Spleen (tissue), 11 donors: Measurements from ENCODE around the gene GCNT3. TPM values are rescaled to one million over a fixed set of nuclear protein-coding genes. Genes with fewer than 3 reads are reported as not detected.

ENCODE experiments used
- DNase-seq: peaks from one replicate; pipeline ENCODE4 v3.0.0-alpha.2; 2020
- H3K27ac ChIP-seq, 8 donors: fragments of 200-600 bp; sonication (generic) in 7 of 8; 1 replicate in 4 of 8; 2 replicates in 4 of 8; pipeline versions ENCODE4 v1.5.0 to v1.8.0; 2016 to 2021; ENCODE audit warnings: inconsistent platforms in 4 of 8, mild to moderate bottlenecking in 4 of 8, moderate library complexity in 1 of 8
- H3K27me3 ChIP-seq, 7 donors: fragments of 200-600 bp; sonication (generic) in 6 of 7; replicated peaks in 1 of 7; 1 replicate in 4 of 7; 2 replicates in 3 of 7; pipeline versions ENCODE4 v1.5.0 to v1.8.0; 2016 to 2021; ENCODE audit warnings: inconsistent platforms in 3 of 7, mild to moderate bottlenecking in 1 of 7
- H3K36me3 ChIP-seq, 6 donors: fragments of 200-600 bp; sonication (generic) in 5 of 6; 1 replicate in 4 of 6; 2 replicates in 2 of 6; pipeline versions ENCODE4 v1.5.0 to v1.8.0; 2016 to 2021; ENCODE audit warnings: inconsistent platforms in 2 of 6
- H3K4me1 ChIP-seq, 6 donors: fragments of 200-600 bp; sonication (generic) in 5 of 6; 1 replicate in 3 of 6; 2 replicates in 3 of 6; pipeline versions ENCODE4 v1.5.0 to v1.8.0; 2016 to 2021; ENCODE audit warnings: inconsistent platforms in 3 of 6
- H3K4me3 ChIP-seq, 8 donors: fragments of 200-600 bp; sonication (generic) in 7 of 8; 1 replicate in 4 of 8; 2 replicates in 4 of 8; pipeline versions ENCODE4 v1.5.0 to v1.8.0; 2016 to 2021; ENCODE audit warnings: inconsistent platforms in 4 of 8, mild to moderate bottlenecking in 4 of 8, moderate library complexity in 2 of 8
- H3K9me3 ChIP-seq, 8 donors: fragments of 200-600 bp; sonication (generic) in 7 of 8; 1 replicate in 4 of 8; 2 replicates in 4 of 8; pipeline versions ENCODE4 v1.5.0 to v1.8.0; 2016 to 2021; ENCODE audit warnings: inconsistent platforms in 4 of 8
- POLR2A ChIP-seq, 3 donors: fragments of 450-650 bp; IDR thresholded peaks; one replicate each; pipeline ENCODE4 v1.5.1; 2017; ENCODE audit warnings: antibody characterized with exemption in 3 of 3, mild to moderate bottlenecking in 1 of 3
- POLR2AphosphoS5 ChIP-seq, 3 donors: sonication (generic); formaldehyde crosslinking; IDR thresholded peaks; one replicate each; pipeline ENCODE4 v1.5.1; 2017; ENCODE audit warnings: antibody characterized with exemption in 3 of 3
- WGBS, 5 donors: extraction: QIAGEN DNeasy Blood & Tissue Kit in 3 of 5; methylation state at CpG; one replicate each; pipeline versions ENCODE4 v1.1.5 to v1.1.7; 2013 to 2018; 5-methylcytosine and 5-hydroxymethylcytosine counted together
- intact Hi-C: fragments of 100-400 bp; cut with DNase I; formaldehyde crosslinking; loops from one replicate; pipeline ENCODE4 v1.15.0; 2023; ENCODE audit warnings: low total_unique reads
- polyA plus RNA-seq, 3 donors: library from polyadenylated mRNA; stranded (reverse); fragments of 200-250 nt; gene quantifications; one replicate each; pipeline ENCODE4 v1.2.1, GENCODE V29; 2013
- total RNA-seq, 7 donors: library from RNA; depleted of rRNA in 3 of 7; stranded (reverse); fragments of >200 nt in 3 of 7; fragmentation: NEBNext Ultra II Directional in 4 of 7; extraction: Animal tissue kit (Norgen Biotek cat#: 25700) in 4 of 7; gene quantifications; one replicate each; pipeline versions ENCODE4 v1.1.0 to v1.2.1, GENCODE V29; 2016 to 2021
- TF ChIP-seq, protein P1 (sequence below), 11 experiments: fragments of 200-600 bp in 7 of 11; fragments of 450-650 bp in 4 of 11; sonication (generic) in 4 of 11; IDR thresholded peaks in 8 of 11; conservative IDR thresholded peaks in 3 of 11; 1 replicate in 7 of 11; 2 replicates in 4 of 11; pipeline versions ENCODE4 v1.4.0 to v1.8.0; 2016 to 2021; ENCODE audit warnings: antibody characterized with exemption in 11 of 11, inconsistent platforms in 4 of 11, mild to moderate bottlenecking in 1 of 11
- donor health status: healthy with polysubstance abuse.
- donor health status: DM: no; HTN: no; CAD: no; lungs with moderate emphysema.
- donor health status: DM: no; HTN: no; CAD: no.
- donor health status: Bipolar disorder and iron deficiency.
- donor health status: healthy.
- donor health status: DM: no; HTN: no; CAD: no.
- donor health status: DM: yes; HTN: yes; CAD: no.

Gene GCNT3
- total and polyA plus RNA-seq, 10 donors, result 0.15 to 1.4 (median 0.25) TPM; not detected in 4

DNA sequence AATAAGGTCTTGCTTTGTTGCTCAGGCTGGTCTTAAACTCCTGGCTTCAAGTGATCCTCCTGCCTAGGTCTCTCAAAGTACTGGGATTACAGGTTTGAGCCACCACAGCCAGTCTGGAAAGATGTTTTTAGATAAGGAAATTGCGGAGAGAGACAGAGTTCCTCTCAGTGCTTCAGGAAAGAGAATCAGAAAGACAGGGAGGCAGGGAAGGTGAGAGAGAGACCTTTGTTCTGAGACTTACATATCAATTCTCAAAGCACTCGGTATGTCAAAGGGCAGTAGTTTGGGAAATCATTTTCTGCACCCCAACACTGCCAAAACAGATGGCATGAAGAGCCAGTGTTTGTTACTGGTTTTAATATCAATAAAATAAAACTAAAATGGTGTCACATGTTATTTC, 13.1 kb upstream of the GCNT3 start:
- H3K9me3 ChIP-seq, result peaks cover 0 to 18% (median 10%) of the 10 kb centered on the region in 8 donors
- H3K27ac ChIP-seq, result no peak overlapping the region
- 84 to 95% (median 88%) methylated on average over 2 of the region's 2 CpGs for WGBS, 5 donors
- no peak for DNase-seq
- no peaks in the 10 kb centered on the region for H3K4me1 ChIP-seq
- no peaks in the 10 kb centered on the region for H3K27me3 ChIP-seq
- intact Hi-C loops, result no loop called here
- TF ChIP-seq, protein P1, sequence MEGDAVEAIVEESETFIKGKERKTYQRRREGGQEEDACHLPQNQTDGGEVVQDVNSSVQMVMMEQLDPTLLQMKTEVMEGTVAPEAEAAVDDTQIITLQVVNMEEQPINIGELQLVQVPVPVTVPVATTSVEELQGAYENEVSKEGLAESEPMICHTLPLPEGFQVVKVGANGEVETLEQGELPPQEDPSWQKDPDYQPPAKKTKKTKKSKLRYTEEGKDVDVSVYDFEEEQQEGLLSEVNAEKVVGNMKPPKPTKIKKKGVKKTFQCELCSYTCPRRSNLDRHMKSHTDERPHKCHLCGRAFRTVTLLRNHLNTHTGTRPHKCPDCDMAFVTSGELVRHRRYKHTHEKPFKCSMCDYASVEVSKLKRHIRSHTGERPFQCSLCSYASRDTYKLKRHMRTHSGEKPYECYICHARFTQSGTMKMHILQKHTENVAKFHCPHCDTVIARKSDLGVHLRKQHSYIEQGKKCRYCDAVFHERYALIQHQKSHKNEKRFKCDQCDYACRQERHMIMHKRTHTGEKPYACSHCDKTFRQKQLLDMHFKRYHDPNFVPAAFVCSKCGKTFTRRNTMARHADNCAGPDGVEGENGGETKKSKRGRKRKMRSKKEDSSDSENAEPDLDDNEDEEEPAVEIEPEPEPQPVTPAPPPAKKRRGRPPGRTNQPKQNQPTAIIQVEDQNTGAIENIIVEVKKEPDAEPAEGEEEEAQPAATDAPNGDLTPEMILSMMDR (IDR thresholded peaks at IDR 0.05 in 8 of 11, conservative IDR thresholded peaks at IDR 0.05 in 3 of 11), result no peak
- TF ChIP-seq POLR2AphosphoS5 (IDR thresholded peaks at IDR 0.05), result no peak
- no peak for TF ChIP-seq POLR2A (IDR thresholded peaks at IDR 0.05)
- H3K36me3 ChIP-seq, result no peaks in the 10 kb centered on the region
- H3K4me3 ChIP-seq, result no peak overlapping the region

DNA sequence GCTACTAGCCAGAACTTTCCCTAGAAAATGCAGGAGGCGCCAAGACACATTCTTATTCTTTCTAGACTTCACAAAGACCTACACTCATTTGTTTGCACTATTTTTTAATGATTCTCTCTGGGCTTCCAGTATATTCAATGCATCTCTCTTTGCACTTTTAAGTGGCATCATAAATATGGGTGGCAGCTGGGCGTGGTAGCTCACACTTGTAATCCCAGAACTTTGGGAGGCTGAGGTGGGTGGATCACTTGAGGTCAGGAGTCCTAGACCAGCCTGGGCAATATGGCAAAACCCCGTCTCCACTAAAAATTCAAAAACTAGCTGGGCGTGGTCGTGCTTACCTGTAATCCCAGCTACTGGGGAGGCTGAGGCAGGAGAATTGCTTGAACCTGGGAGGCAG, 5.6 kb upstream of the GCNT3 start:
- Histone ChIP-seq H3K36me3 (no peaks in the 10 kb centered on the region), H3K4me1 (no peaks in the 10 kb centered on the region), H3K9me3 (peaks cover 0 to 29% (median 18%) of the 10 kb centered on the region in 8 donors), H3K4me3 (no peak overlapping the region), H3K27ac (no peak overlapping the region), H3K27me3 (peaks cover 0 to 11% (median 0%) of the 10 kb centered on the region in 7 donors)
- TF ChIP-seq, protein P1 (IDR thresholded peaks at IDR 0.05 in 8 of 11, conservative IDR thresholded peaks at IDR 0.05 in 3 of 11), result no peak
- TF ChIP-seq POLR2A (IDR thresholded peaks at IDR 0.05), result no peak
- TF ChIP-seq POLR2AphosphoS5 (IDR thresholded peaks at IDR 0.05), result no peak
- 56 to 89% (median 74%) methylated on average over 4 to 5 of the region's 5 CpGs for WGBS, 5 donors
- no peak for DNase-seq
- intact Hi-C loops, result no loop called here

DNA sequence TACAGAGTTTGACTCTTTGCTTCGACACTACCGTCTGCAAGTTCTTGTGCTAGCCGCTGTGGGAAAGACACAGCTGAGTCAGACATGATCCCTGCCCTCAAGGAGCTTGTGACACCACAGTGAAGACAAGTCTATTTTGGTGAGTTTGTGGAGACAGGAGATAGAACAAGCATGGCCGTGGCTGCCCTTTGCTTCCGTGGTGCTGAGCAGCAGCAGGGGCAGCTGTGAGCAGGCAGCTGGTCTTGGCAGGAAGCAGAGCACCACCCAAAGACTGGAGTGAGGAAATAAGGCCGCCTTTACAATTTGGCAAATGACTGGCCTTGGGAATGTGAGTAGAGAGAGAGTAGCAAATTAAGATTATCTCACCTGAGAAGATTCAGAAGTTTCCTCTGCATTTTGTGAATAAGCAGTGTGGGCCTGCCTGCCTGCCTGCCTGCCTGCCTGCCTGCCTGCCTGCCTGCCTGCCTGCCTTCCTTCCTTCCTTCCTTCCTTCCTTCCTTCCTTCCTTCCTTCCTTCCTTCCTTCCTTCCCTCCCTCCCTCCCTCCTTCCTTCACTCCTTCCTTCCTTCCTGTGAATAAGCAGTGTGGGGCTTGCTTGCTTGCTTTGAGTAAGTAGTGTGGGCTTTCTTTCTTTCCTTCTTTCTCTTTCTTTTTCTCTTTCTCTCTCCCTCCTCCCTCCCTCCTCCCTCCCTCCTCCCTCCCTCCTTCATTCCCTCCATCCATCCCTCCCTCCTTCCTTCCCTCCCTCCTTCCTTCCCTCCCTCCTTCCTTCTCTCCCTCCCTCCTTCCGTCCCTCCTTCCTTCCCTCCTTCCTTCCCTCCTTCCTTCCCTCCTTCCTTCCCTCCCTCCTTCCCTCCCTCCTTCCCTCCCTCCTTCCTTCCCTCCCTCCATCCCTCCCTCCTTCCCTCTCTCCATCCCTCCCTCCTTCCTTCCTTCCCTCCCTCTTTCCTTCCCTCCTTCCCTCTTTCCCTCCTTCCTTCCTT, 1.6 kb upstream of the GCNT3 start:
- 79 to 86% (median 82%) methylated on average over 6 to 7 of the region's 7 CpGs for WGBS, 5 donors
- TF ChIP-seq POLR2A (IDR thresholded peaks at IDR 0.05) (no peak), POLR2AphosphoS5 (IDR thresholded peaks at IDR 0.05) (no peak)
- TF ChIP-seq, protein P1 (IDR thresholded peaks at IDR 0.05 in 8 of 11, conservative IDR thresholded peaks at IDR 0.05 in 3 of 11), result no peak

DNA sequence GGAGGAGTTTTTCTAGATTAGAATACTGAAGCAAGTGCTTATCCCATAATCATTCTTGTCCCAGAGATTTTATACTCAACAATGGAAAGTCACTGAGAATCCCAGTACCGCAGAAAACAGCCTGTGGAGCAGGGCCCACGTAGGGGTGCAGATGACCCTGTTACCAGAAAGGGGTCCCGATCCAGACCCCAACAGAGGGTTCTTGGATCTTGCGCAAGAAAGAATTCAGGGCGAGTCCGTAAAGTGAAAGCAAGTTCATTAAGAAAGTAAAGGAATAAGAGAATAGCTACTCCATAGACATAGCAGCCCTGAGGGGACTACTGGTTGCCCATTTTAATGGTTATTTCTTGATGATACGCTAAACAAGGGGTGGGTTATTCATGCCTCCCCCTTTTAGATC, 2.6 kb downstream of the GCNT3 start:
- H3K27ac ChIP-seq, result no peak overlapping the region
- no peak overlapping the region for H3K4me3 ChIP-seq
- TF ChIP-seq POLR2A (IDR thresholded peaks at IDR 0.05) (no peak), POLR2AphosphoS5 (IDR thresholded peaks at IDR 0.05) (no peak)
- TF ChIP-seq, protein P1 (IDR thresholded peaks at IDR 0.05 in 8 of 11, conservative IDR thresholded peaks at IDR 0.05 in 3 of 11), result no peak
- H3K4me1 ChIP-seq, result peaks cover 0 to 7% (median 0%) of the 10 kb centered on the region in 6 donors
- intact Hi-C loops, result no loop called here
- no peaks in the 10 kb centered on the region for H3K36me3 ChIP-seq
- DNase-seq, result no peak
- 92 to 98% (median 94%) methylated on average over 7 of the region's 7 CpGs for WGBS, 5 donors
- H3K27me3 ChIP-seq, result peaks cover 0 to 25% (median 0%) of the 10 kb centered on the region in 7 donors
- H3K9me3 ChIP-seq, result no peaks in the 10 kb centered on the region

More for the DNA sequence above, 1.6 kb upstream of the GCNT3 start:
- H3K27me3 ChIP-seq, result peaks cover 0 to 22% (median 0%) of the 10 kb centered on the region in 7 donors
- peaks cover 0 to 4% (median 0%) of the 10 kb centered on the region in 6 donors for H3K4me1 ChIP-seq
- H3K4me3 ChIP-seq, result no peak overlapping the region
- H3K9me3 ChIP-seq, result no peaks in the 10 kb centered on the region
- H3K27ac ChIP-seq, result no peak overlapping the region
- intact Hi-C loops, result no loop called here
- H3K36me3 ChIP-seq, result no peaks in the 10 kb centered on the region
- DNase-seq, result no peak
